SK-N-SH treated with all-trans-retinoic acid at 6 μM for 48 hours (cell line): Measurements from ENCODE around the gene MYBPC1.

Experiments used
- ATAC-seq: fragments of 200-7000 bp; cut with Tn5 transposase; 3 replicates; pipeline ENCODE4 v1.9.1; 2020; ENCODE audit warnings: mild to moderate bottlenecking, moderate library complexity
- ARNTL ChIP-seq: fragments of 450-650 bp; formaldehyde crosslinking; IDR thresholded peaks from 2 replicates; pipeline ENCODE4 v1.5.0; 2020; ENCODE audit warnings: low read depth, mild to moderate bottlenecking, moderate library complexity, borderline replicate concordance
- CSDC2 ChIP-seq: fragments of 250-450 bp; sonication (Bioruptor Pico); IDR thresholded peaks from 2 replicates; pipeline ENCODE4 v1.5.0; 2020; ENCODE audit warnings: mild to moderate bottlenecking, moderate library complexity
- CSRNP3 ChIP-seq: fragments of 250-450 bp; sonication (Bioruptor Pico); IDR thresholded peaks from 2 replicates; pipeline ENCODE4 v1.5.1; 2021; ENCODE audit warnings: mild to moderate bottlenecking, moderate library complexity
- ESRRG ChIP-seq: fragments of 250-450 bp; sonication (Bioruptor Pico); IDR thresholded peaks from 2 replicates; pipeline ENCODE4 v1.6.1; 2021; ENCODE audit warnings: mild to moderate bottlenecking
- ISL1 ChIP-seq: fragments of 250-450 bp; sonication (Bioruptor Pico); IDR thresholded peaks from 2 replicates; pipeline ENCODE4 v2.1.2; 2022; ENCODE audit warnings: mild to moderate bottlenecking, moderate library complexity
- OSR1 ChIP-seq: fragments of 250-450 bp; sonication (Bioruptor Pico); IDR thresholded peaks from 2 replicates; pipeline ENCODE4 v1.8.0; 2022; ENCODE audit warnings: moderate library complexity, mild to moderate bottlenecking, inconsistent platforms
- PATZ1 ChIP-seq: fragments of 250-450 bp; sonication (Bioruptor Pico); IDR thresholded peaks from 2 replicates; pipeline ENCODE4 v1.8.0; 2020; ENCODE audit warnings: mild to moderate bottlenecking, moderate library complexity, borderline replicate concordance
- POU6F1 ChIP-seq: fragments of 250-450 bp; sonication (Bioruptor Pico); IDR thresholded peaks from 2 replicates; pipeline ENCODE4 v1.8.0; 2021; ENCODE audit warnings: low read depth, mild to moderate bottlenecking, moderate library complexity, borderline replicate concordance
- PPARA ChIP-seq: fragments of 250-450 bp; sonication (Bioruptor Pico); IDR thresholded peaks from 2 replicates; pipeline ENCODE4 v1.5.0; 2020; ENCODE audit warnings: mild to moderate bottlenecking, borderline replicate concordance
- RARB ChIP-seq: fragments of 250-450 bp; sonication (Bioruptor Pico); IDR thresholded peaks from 2 replicates; pipeline ENCODE4 v1.8.0; 2021; ENCODE audit warnings: mild to moderate bottlenecking, moderate library complexity
- SNAI2 ChIP-seq: fragments of 250-450 bp; sonication (Bioruptor Pico); IDR thresholded peaks from 2 replicates; pipeline ENCODE4 v1.5.0; 2020; ENCODE audit warnings: mild to moderate bottlenecking, moderate library complexity
- TCF4 ChIP-seq: fragments of 250-450 bp; sonication (Bioruptor Pico); IDR thresholded peaks from 2 replicates; pipeline ENCODE4 v1.8.0; 2021; ENCODE audit warnings: mild to moderate bottlenecking, moderate library complexity, borderline replicate concordance
- TOX ChIP-seq: fragments of 250-450 bp; sonication (Bioruptor Pico); IDR thresholded peaks from 2 replicates; pipeline ENCODE4 v1.8.0; 2021; ENCODE audit warnings: mild to moderate bottlenecking, moderate library complexity, borderline replicate concordance
- TSHZ2 ChIP-seq: fragments of 250-450 bp; sonication (Bioruptor Pico); IDR thresholded peaks from 2 replicates; pipeline ENCODE4 v1.5.0; 2020; ENCODE audit warnings: mild to moderate bottlenecking, moderate library complexity
- ZC3H10 ChIP-seq: fragments of 250-450 bp; sonication (Bioruptor Pico); IDR thresholded peaks from 2 replicates; pipeline ENCODE4 v1.5.1; 2021; ENCODE audit warnings: mild to moderate bottlenecking, moderate library complexity
- ZFP3 ChIP-seq: fragments of 250-450 bp; sonication (Bioruptor Pico); IDR thresholded peaks from 2 replicates; pipeline ENCODE4 v1.5.0; 2020; ENCODE audit warnings: mild to moderate bottlenecking, moderate library complexity
- ZFP30 ChIP-seq: fragments of 450-650 bp; formaldehyde crosslinking; IDR thresholded peaks from 2 replicates; pipeline ENCODE4 v1.5.0; 2022; ENCODE audit warnings: mild to moderate bottlenecking, moderate library complexity
- ZNF565 ChIP-seq: fragments of 450-650 bp; formaldehyde crosslinking; conservative IDR thresholded peaks from 2 replicates; pipeline ENCODE4 v1.5.0; 2020; ENCODE audit warnings: low read depth, mild to moderate bottlenecking, moderate library complexity
- ZNF8 ChIP-seq: fragments of 450-650 bp; formaldehyde crosslinking; IDR thresholded peaks from 2 replicates; pipeline ENCODE4 v1.5.0; 2020; ENCODE audit warnings: mild to moderate bottlenecking, moderate library complexity

Gene MYBPC1

GRCh38 chr12:101706403-101706802, 111.6 kb downstream of the MYBPC1 start:
- TF ChIP-seq ZFP3 (no peak), PATZ1 (CRISPR knock-in tag) (no peak), ZC3H10 (no peak)
- ATAC-seq, result no peak

GRCh38 chr12:101707131-101707782, 112.5 kb downstream of the MYBPC1 start:
- no peak for ATAC-seq
- TF ChIP-seq TOX (CRISPR knock-in tag) (no peak), ZNF8 (CRISPR knock-in tag) (no peak), ZFP30 (CRISPR knock-in tag) (no peak), RARB (no peak), POU6F1 (CRISPR knock-in tag) (no peak), ARNTL (no peak), SNAI2 (CRISPR knock-in tag) (no peak), TCF4 (CRISPR knock-in tag) (no peak), CSRNP3 (CRISPR knock-in tag) (no peak), PPARA (CRISPR knock-in tag) (no peak), TSHZ2 (CRISPR knock-in tag) (no peak), ESRRG (CRISPR knock-in tag) (no peak), OSR1 (no peak), ZFP3 (no peak), ZC3H10 (no peak), ISL1 (no peak), PATZ1 (CRISPR knock-in tag) (no peak), ZNF565 (CRISPR knock-in tag) (no peak)
- TF ChIP-seq, all 23 proteins: peak for 0

- no peak for TF ChIP-seq CSDC2 (CRISPR knock-in tag)
- TF ChIP-seq ZC3H10, result no peak
- no peak for TF ChIP-seq ESRRG (CRISPR knock-in tag)
- no peak for TF ChIP-seq ISL1
- no peak for TF ChIP-seq SNAI2 (CRISPR knock-in tag)
- TF ChIP-seq ZNF565 (CRISPR knock-in tag), result no peak
- no peak for ATAC-seq
Observed at GRCh38 chr12:101710288-101710687, 115.5 kb downstream of the MYBPC1 start.
